Effector memory CD4-positive, alpha-beta T cell (primary cell): ENCODE measurements around the gene EPN2.

Experiments
- DNase-seq, 3 donors: peaks; one replicate each; pipeline ENCODE4 v3.0.0-alpha.2; 2020
- H3K27ac ChIP-seq: 2 replicates; pipeline ENCODE4 v1.7.0; 2013; ENCODE audit warnings: mild to moderate bottlenecking, low read length, moderate library complexity; ENCODE audit not compliant: insufficient read depth, poor library complexity, severe bottlenecking
- H3K27me3 ChIP-seq: replicated peaks from 2 replicates; pipeline ENCODE4 v1.7.0; 2013; ENCODE audit warnings: mild to moderate bottlenecking, low read length; ENCODE audit not compliant: insufficient read depth, control insufficient read depth, poor library complexity, severe bottlenecking
- H3K36me3 ChIP-seq: 2 replicates; pipeline ENCODE4 v1.7.0; 2013; ENCODE audit warnings: mild to moderate bottlenecking, low read length, moderate library complexity; ENCODE audit not compliant: control insufficient read depth, insufficient read depth
- H3K4me1 ChIP-seq: 2 replicates; pipeline ENCODE4 v1.7.0; 2013; ENCODE audit warnings: low read length, mild to moderate bottlenecking; ENCODE audit not compliant: control insufficient read depth, insufficient read depth, poor library complexity, severe bottlenecking
- H3K4me3 ChIP-seq: 2 replicates; pipeline ENCODE4 v1.7.0; 2013; ENCODE audit warnings: low read length, low read depth, mild to moderate bottlenecking; ENCODE audit not compliant: insufficient read depth, poor library complexity, severe bottlenecking
- H3K9me3 ChIP-seq: 2 replicates; pipeline ENCODE4 v1.7.0; 2013; ENCODE audit warnings: mild to moderate bottlenecking, low read length, moderate library complexity; ENCODE audit not compliant: control insufficient read depth

EPN2 gene

GRCh38 chr17:19290066-19290705, 53.0 kb downstream of the EPN2 start:
- H3K27me3 ChIP-seq, result no peaks in the 10 kb centered on the region
- DNase-seq, result no peak
- no peak overlapping the region for H3K27ac ChIP-seq

GRCh38 chr17:19291646-19292376, 54.6 kb downstream of the EPN2 start:
- H3K4me1 ChIP-seq, result no peaks in the 10 kb centered on the region
- H3K27ac ChIP-seq, result no peak overlapping the region
- no peaks in the 10 kb centered on the region for H3K9me3 ChIP-seq
- H3K36me3 ChIP-seq, result no peaks in the 10 kb centered on the region
- no peak for DNase-seq
- no peaks in the 10 kb centered on the region for H3K27me3 ChIP-seq
- H3K4me3 ChIP-seq, result no peak overlapping the region

More at GRCh38 chr17:19290066-19290705, 53.0 kb downstream of the EPN2 start:
- no peaks in the 10 kb centered on the region for H3K9me3 ChIP-seq
- H3K4me1 ChIP-seq, result no peaks in the 10 kb centered on the region
- H3K4me3 ChIP-seq, result no peak overlapping the region
- no peaks in the 10 kb centered on the region for H3K36me3 ChIP-seq

GRCh38 chr17:19292377-19292711, 55.2 kb downstream of the EPN2 start:
- DNase-seq, result no peak
- Histone ChIP-seq H3K4me3 (no peak overlapping the region), H3K36me3 (no peaks in the 10 kb centered on the region), H3K4me1 (no peaks in the 10 kb centered on the region), H3K27ac (no peak overlapping the region), H3K27me3 (no peaks in the 10 kb centered on the region), H3K9me3 (no peaks in the 10 kb centered on the region)

GRCh38 chr17:19294443-19294842, 57.3 kb downstream of the EPN2 start:
- no peak for DNase-seq
- Histone ChIP-seq H3K36me3 (no peaks in the 10 kb centered on the region), H3K4me1 (no peaks in the 10 kb centered on the region), H3K4me3 (no peak overlapping the region), H3K9me3 (no peaks in the 10 kb centered on the region), H3K27ac (no peak overlapping the region), H3K27me3 (no peaks in the 10 kb centered on the region)

GRCh38 chr17:19295473-19296135, 58.4 kb downstream of the EPN2 start:
- Histone ChIP-seq H3K27me3 (no peaks in the 10 kb centered on the region), H3K4me1 (no peaks in the 10 kb centered on the region), H3K27ac (no peak overlapping the region), H3K4me3 (no peak overlapping the region), H3K36me3 (no peaks in the 10 kb centered on the region), H3K9me3 (no peaks in the 10 kb centered on the region)
- no peak for DNase-seq

GRCh38 chr17:19296786-19297778, 59.9 kb downstream of the EPN2 start:
- Histone ChIP-seq H3K27me3 (no peaks in the 10 kb centered on the region), H3K36me3 (no peaks in the 10 kb centered on the region), H3K27ac (no peak overlapping the region), H3K9me3 (no peaks in the 10 kb centered on the region), H3K4me3 (no peak overlapping the region), H3K4me1 (no peaks in the 10 kb centered on the region)
- DNase-seq, result no peak

- Histone ChIP-seq H3K4me3 (no peak overlapping the region), H3K36me3 (no peaks in the 10 kb centered on the region), H3K4me1 (no peaks in the 10 kb centered on the region), H3K27me3 (no peaks in the 10 kb centered on the region), H3K27ac (no peak overlapping the region), H3K9me3 (no peaks in the 10 kb centered on the region)
- no peak for DNase-seq
These were observed 61.5 kb downstream of the EPN2 start for GRCh38 chr17:19298569-19299213.

- Histone ChIP-seq H3K27me3 (no peaks in the 10 kb centered on the region), H3K36me3 (no peaks in the 10 kb centered on the region), H3K9me3 (no peaks in the 10 kb centered on the region), H3K4me1 (no peaks in the 10 kb centered on the region), H3K27ac (no peak overlapping the region), H3K4me3 (no peak overlapping the region)
- DNase-seq, result no peak
These were observed 62.1 kb downstream of the EPN2 start for GRCh38 chr17:19299214-19299747.

- no peaks in the 10 kb centered on the region for H3K9me3 ChIP-seq
- H3K36me3 ChIP-seq, result no peaks in the 10 kb centered on the region
- no peak overlapping the region for H3K4me3 ChIP-seq
- H3K27ac ChIP-seq, result no peak overlapping the region
- no peaks in the 10 kb centered on the region for H3K4me1 ChIP-seq
- H3K27me3 ChIP-seq, result no peaks in the 10 kb centered on the region
- no peak for DNase-seq
These were observed 62.7 kb downstream of the EPN2 start for GRCh38 chr17:19299866-19300265.
